ENCODE measurements around the gene TBC1D32. TPM values are rescaled to one million over a fixed set of nuclear protein-coding genes. Genes with fewer than 3 reads are reported as not detected.

Gene TBC1D32
- polyA plus RNA-seq, 1 of the 3 experiments (the other 2 are of a cell fraction), result 2.3 TPM

DNA sequence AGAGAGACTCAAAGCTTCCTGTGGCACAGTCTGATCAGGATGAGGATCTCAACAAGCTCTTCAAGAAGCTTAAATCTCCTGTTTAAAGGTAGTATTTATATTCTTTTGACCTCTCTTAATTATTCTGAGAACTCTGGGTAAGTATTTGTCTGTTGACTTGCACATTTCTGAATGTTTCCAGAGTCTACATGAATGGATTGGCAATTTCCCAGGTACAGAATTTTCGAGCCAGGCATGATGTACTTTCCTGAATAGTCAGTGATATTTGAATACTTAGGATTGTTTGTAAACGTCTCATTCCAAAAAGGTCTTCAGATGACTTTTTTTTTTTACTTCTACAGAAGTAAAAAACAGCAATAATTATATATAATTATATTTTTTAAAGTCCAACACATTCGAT lies 293.4 kb downstream of the TBC1D32 start:
- no peak overlapping the region for H3K4me2 ChIP-seq
- 30% methylated on average over 3 of the region's 3 CpGs for WGBS (ENCODE audit: low lambda C conversion rate)
- H3K27ac ChIP-seq (ENCODE audit: low read depth in 2 of 2, low read length in 1 of 2), result no peak overlapping the region
- no peaks in the 10 kb centered on the region for H3K9me3 ChIP-seq
- TF ChIP-seq RXRA (IDR thresholded peaks at IDR 0.05; ENCODE audit: borderline replicate concordance, low read depth) (no peak), ELF1 (IDR thresholded peaks at IDR 0.05) (no peak), IRF3 (IDR thresholded peaks at IDR 0.05; ENCODE audit: low read depth, low read length) (no peak), TEAD4 (IDR thresholded peaks at IDR 0.05; ENCODE audit: borderline replicate concordance, insufficient read depth) (no peak), SIN3A (IDR thresholded peaks at IDR 0.05; ENCODE audit: borderline replicate concordance, low read depth, low read length) (no peak), TCF12 (IDR thresholded peaks at IDR 0.05) (no peak), FOXM1 (IDR thresholded peaks at IDR 0.05; ENCODE audit: low read depth) (no peak), GABPA (IDR thresholded peaks at IDR 0.05; ENCODE audit: low read depth) (no peak), MXI1 (IDR thresholded peaks at IDR 0.05; ENCODE audit: low read depth, low read length) (no peak), EZH2phosphoT487 (IDR thresholded peaks at IDR 0.05; ENCODE audit: borderline replicate concordance, low read depth) (no peak), FOSL2 (IDR thresholded peaks at IDR 0.05; ENCODE audit: borderline replicate concordance, low read depth) (no peak), RCOR1 (IDR thresholded peaks at IDR 0.05; ENCODE audit: low read length) (no peak)
- H4K20me1 ChIP-seq (ENCODE audit: insufficient read depth), result no peaks in the 10 kb centered on the region
- no peaks in the 10 kb centered on the region for H3K79me2 ChIP-seq (ENCODE audit: insufficient read depth)
- H3F3A ChIP-seq (replicated peaks; ENCODE audit: insufficient read depth), result no peaks in the 10 kb centered on the region
- no peak overlapping the region for H3K9ac ChIP-seq
- no peak for DNase-seq
- H3K9me2 ChIP-seq, result no peaks in the 10 kb centered on the region
- H3K36me3 ChIP-seq (replicated peaks in 1 of 2; ENCODE audit: control insufficient read depth in 1 of 2, insufficient read depth in 2 of 2, low read length in 1 of 2), result no peaks in the 10 kb centered on the region
- no peak overlapping the region for H3K4me3 ChIP-seq (ENCODE audit: low read depth in 2 of 2, low read length in 1 of 2)
- ChIA-PET CTCF (interaction anchor here (1.0 kb wide), 1 partner anchor 993 kb away, joined by 3 read pairs; no protein-coding TSS in a partner anchor), POLR2A (no interaction called here)
- H2AFZ ChIP-seq (ENCODE audit: low read depth), result no peak overlapping the region
- no peaks in the 10 kb centered on the region; a peak in 1 of 4 replicates for H3K4me1 ChIP-seq (ENCODE audit: control insufficient read depth in 1 of 2, insufficient read depth in 2 of 2, low read depth in 1 of 2, low read length in 1 of 2)
- H3K27me3 ChIP-seq (ENCODE audit: insufficient read depth), result no peaks in the 10 kb centered on the region

DNA sequence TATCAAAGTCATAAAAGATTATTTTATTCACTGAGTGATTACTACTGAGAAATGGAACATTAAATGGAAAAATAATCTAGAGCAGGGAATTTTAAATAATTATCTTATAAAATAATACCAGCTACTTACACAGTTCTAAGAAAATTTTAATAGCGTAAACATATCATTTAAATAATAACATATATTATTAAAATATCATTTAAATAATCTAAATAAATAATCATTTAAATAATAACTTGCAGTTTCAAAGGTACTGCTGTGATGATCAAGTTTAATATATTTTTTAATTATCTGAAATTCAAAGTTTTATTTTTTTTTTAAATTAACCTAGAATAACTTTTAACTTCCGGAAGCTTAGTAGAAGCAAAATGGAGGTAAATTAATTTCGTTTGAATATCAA lies 301.2 kb downstream of the TBC1D32 start:
- H3F3A ChIP-seq (replicated peaks; ENCODE audit: insufficient read depth), result no peaks in the 10 kb centered on the region
- H3K4me2 ChIP-seq, result no peak overlapping the region
- H3K27ac ChIP-seq (ENCODE audit: low read depth in 2 of 2, low read length in 1 of 2), result no peak overlapping the region
- no peaks in the 10 kb centered on the region for H3K79me2 ChIP-seq (ENCODE audit: insufficient read depth)
- CTCF ChIA-PET, result no interaction called here
- no peak overlapping the region for H2AFZ ChIP-seq (ENCODE audit: low read depth)
- H3K36me3 ChIP-seq (replicated peaks in 1 of 2; ENCODE audit: control insufficient read depth in 1 of 2, insufficient read depth in 2 of 2, low read length in 1 of 2), result no peaks in the 10 kb centered on the region
- no peaks in the 10 kb centered on the region for H3K4me1 ChIP-seq (ENCODE audit: control insufficient read depth in 1 of 2, insufficient read depth in 2 of 2, low read depth in 1 of 2, low read length in 1 of 2)
- TF ChIP-seq TEAD4 (IDR thresholded peaks at IDR 0.05; ENCODE audit: borderline replicate concordance, insufficient read depth), result no peak
- TF ChIP-seq CHD2 (IDR thresholded peaks at IDR 0.05; ENCODE audit: low read length, partially characterized antibody), result no peak
- TF ChIP-seq RXRA (IDR thresholded peaks at IDR 0.05; ENCODE audit: borderline replicate concordance, low read depth), result no peak
- TF ChIP-seq, protein P1, sequence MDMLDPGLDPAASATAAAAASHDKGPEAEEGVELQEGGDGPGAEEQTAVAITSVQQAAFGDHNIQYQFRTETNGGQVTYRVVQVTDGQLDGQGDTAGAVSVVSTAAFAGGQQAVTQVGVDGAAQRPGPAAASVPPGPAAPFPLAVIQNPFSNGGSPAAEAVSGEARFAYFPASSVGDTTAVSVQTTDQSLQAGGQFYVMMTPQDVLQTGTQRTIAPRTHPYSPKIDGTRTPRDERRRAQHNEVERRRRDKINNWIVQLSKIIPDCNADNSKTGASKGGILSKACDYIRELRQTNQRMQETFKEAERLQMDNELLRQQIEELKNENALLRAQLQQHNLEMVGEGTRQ (IDR thresholded peaks at IDR 0.05; ENCODE audit: borderline replicate concordance, low read depth, low read length), result no peak
- no peak for TF ChIP-seq FOXM1 (IDR thresholded peaks at IDR 0.05; ENCODE audit: low read depth)
- no peak for TF ChIP-seq RFX5 (IDR thresholded peaks at IDR 0.05; ENCODE audit: low read length)
- no peak for TF ChIP-seq SMC3 (IDR thresholded peaks at IDR 0.05; ENCODE audit: low read depth, low read length)
- no peak for TF ChIP-seq GATA2 (CRISPR knock-in tag; IDR thresholded peaks at IDR 0.05)
- no peak for TF ChIP-seq GABPA (IDR thresholded peaks at IDR 0.05; ENCODE audit: low read depth)
- no peak for TF ChIP-seq SIN3A (IDR thresholded peaks at IDR 0.05; ENCODE audit: borderline replicate concordance, low read depth, low read length)
- TF ChIP-seq ELF1 (IDR thresholded peaks at IDR 0.05), result no peak
- TF ChIP-seq RAD21 (IDR thresholded peaks at IDR 0.05; ENCODE audit: low read length), result no peak
- no peak for TF ChIP-seq EZH2phosphoT487 (IDR thresholded peaks at IDR 0.05; ENCODE audit: borderline replicate concordance, low read depth)
- no peak for TF ChIP-seq RCOR1 (IDR thresholded peaks at IDR 0.05; ENCODE audit: low read length)
- no peak for TF ChIP-seq PBX3 (IDR thresholded peaks at IDR 0.05)
- TF ChIP-seq, protein P2, sequence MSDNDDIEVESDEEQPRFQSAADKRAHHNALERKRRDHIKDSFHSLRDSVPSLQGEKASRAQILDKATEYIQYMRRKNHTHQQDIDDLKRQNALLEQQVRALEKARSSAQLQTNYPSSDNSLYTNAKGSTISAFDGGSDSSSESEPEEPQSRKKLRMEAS (IDR thresholded peaks at IDR 0.05; ENCODE audit: low read depth), result no peak
- no peak for DNase-seq
- H3K4me3 ChIP-seq (ENCODE audit: low read depth in 2 of 2, low read length in 1 of 2), result no peak overlapping the region
- no peaks in the 10 kb centered on the region for H3K27me3 ChIP-seq (ENCODE audit: insufficient read depth)
- WGBS (ENCODE audit: low lambda C conversion rate), result 60% methylated on average over 3 of the region's 3 CpGs
- H3K9me3 ChIP-seq, result no peaks in the 10 kb centered on the region
- no peaks in the 10 kb centered on the region for H3K9me2 ChIP-seq
- no peaks in the 10 kb centered on the region for H4K20me1 ChIP-seq (ENCODE audit: insufficient read depth)
- POLR2A ChIA-PET, result no interaction called here
- no peak overlapping the region for H3K9ac ChIP-seq
